Left ventricle myocardium inferior (tissue), 1 donor: Measurements from ENCODE around the gene NUCKS1. TPM values are rescaled to one million over a fixed set of nuclear protein-coding genes. Genes with fewer than 3 reads are reported as not detected.

Experiments
- DNase-seq: peaks from one replicate; pipeline ENCODE4 v3.0.0-alpha.2; 2020
- H3K27ac ChIP-seq: fragments of 200-600 bp; replicated peaks from 2 replicates; pipeline ENCODE4 v1.8.0; 2021
- H3K27me3 ChIP-seq: fragments of 200-600 bp; 2 replicates; pipeline ENCODE4 v1.8.0; 2021; ENCODE audit warnings: low read depth
- H3K36me3 ChIP-seq: fragments of 200-600 bp; 2 replicates; pipeline ENCODE4 v1.8.0; 2021
- H3K4me1 ChIP-seq: fragments of 200-600 bp; 2 replicates; pipeline ENCODE4 v1.8.0; 2021
- H3K4me3 ChIP-seq: fragments of 200-600 bp; 2 replicates; pipeline ENCODE4 v1.8.0; 2021; ENCODE audit warnings: mild to moderate bottlenecking, moderate library complexity
- H3K9me3 ChIP-seq: fragments of 200-600 bp; replicated peaks from 2 replicates; pipeline ENCODE4 v1.8.0; 2021
- CTCF ChIP-seq: fragments of 200-600 bp; IDR thresholded peaks from 2 replicates; pipeline ENCODE4 v1.8.0; 2021; ENCODE audit warnings: antibody characterized with exemption, mild to moderate bottlenecking, borderline replicate concordance
- intact Hi-C: fragments of 100-400 bp; cut with micrococcal nuclease; formaldehyde crosslinking; loops from one replicate; pipeline ENCODE4 v1.11.0; 2022
- total RNA-seq: library from RNA; stranded (reverse); fragmentation: NEBNext Ultra II Directional; extraction: Animal tissue kit (Norgen Biotek cat#: 25700); gene quantifications from one replicate; pipeline ENCODE4 v1.2.1, GENCODE V29; 2021
- donor health status: DM: no; HTN: yes; CAD: no; lungs with severe emphysema.

Gene NUCKS1
- total RNA-seq, 1 donor from 2014 or later = 217 TPM

DNA sequence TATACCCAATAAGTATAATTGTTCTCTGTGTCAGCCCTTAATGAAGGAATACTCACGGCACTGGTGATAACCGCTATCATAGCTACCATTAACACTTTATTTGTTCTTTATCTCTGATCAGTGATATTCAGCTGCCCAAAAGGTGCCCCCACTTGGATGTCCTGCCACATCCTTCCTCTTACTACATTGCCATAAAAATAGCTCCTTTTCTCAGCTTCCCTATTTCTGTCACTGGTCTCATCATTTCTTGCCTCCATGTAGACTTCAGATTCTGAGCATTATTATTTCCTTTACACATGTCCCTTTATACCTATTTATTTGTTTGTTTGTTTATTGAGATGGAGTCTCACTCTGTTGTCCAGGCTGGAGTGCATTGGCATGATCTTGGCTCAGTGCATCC lies 28.0 kb upstream of the NUCKS1 start:
- Histone ChIP-seq H3K9me3 (no peaks in the 10 kb centered on the region), H3K27me3 (no peaks in the 10 kb centered on the region), H3K4me1 (peaks cover 24% of the 10 kb centered on the region), H3K4me3 (no peak overlapping the region), H3K27ac (no peak overlapping the region), H3K36me3 (no peaks in the 10 kb centered on the region)
- intact Hi-C loops = no loop called here
- TF ChIP-seq CTCF = no peak
- no peak for DNase-seq

- Histone ChIP-seq H3K27me3 (no peaks in the 10 kb centered on the region), H3K27ac (peak overlapping the region; percentile 60), H3K4me3 (peak overlapping the region; percentile 85), H3K36me3 (peaks cover under 1% of the 10 kb centered on the region), H3K4me1 (peaks cover 20% of the 10 kb centered on the region), H3K9me3 (no peaks in the 10 kb centered on the region)
- TF ChIP-seq CTCF = no peak
- DNase-seq = no peak
- intact Hi-C loops = no loop called here
Measured at GRCh38 chr1:205775717-205776056, 25.7 kb upstream of the NUCKS1 start.

DNA sequence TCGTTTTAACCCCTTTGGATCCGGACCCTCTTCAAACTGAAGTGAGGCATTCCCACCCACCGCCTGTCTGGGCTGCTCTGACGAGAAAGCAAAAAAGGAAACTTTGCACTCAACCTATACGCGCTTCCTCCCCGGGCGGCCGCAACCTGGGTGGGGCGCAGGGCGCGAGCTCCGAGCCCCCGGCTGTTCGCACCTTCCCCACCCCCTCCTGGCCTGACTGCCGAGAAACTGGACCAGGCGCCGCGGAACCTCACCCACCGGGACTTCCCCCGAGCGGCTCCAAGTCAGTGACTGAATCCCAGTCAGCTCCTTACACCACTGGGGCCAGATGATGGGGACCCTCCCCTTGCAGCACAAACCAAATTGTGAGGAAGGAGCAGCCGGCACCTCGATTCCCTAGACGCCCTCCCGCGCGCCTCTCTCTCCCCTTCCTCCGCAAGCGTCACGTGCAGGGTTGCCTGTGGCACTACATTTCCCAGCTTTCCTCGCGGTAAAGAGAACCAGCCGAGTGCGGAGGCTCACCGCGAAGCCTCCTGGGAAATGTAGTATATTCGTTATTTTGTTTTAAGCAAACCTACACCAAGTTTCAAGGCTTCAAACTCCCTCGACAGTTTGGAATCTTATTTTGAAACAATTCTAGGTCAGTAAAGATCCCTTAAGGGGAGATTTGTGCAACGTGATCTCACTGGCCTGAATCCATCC lies 25.2 kb upstream of the NUCKS1 start, which contains the start of gene RAB29:
RAB29 (minus strand) TSS at position 468 of the 702 bp plus-strand sequence. CDS start 526 bp downstream, outside the sequence.
- peaks cover 6% of the 10 kb centered on the region for H3K36me3 ChIP-seq
- intact Hi-C loops = no loop called here
- peak; percentile 80 for DNase-seq
- peaks cover 20% of the 10 kb centered on the region for H3K4me1 ChIP-seq
- TF ChIP-seq CTCF = no peak
- peak within 1 kb of the TSS; percentile 60 for H3K27ac ChIP-seq
- peak within 1 kb of the TSS; percentile 85 for H3K4me3 ChIP-seq
- H3K27me3 ChIP-seq = no peaks in the 10 kb centered on the region
- H3K9me3 ChIP-seq = no peaks in the 10 kb centered on the region

DNA sequence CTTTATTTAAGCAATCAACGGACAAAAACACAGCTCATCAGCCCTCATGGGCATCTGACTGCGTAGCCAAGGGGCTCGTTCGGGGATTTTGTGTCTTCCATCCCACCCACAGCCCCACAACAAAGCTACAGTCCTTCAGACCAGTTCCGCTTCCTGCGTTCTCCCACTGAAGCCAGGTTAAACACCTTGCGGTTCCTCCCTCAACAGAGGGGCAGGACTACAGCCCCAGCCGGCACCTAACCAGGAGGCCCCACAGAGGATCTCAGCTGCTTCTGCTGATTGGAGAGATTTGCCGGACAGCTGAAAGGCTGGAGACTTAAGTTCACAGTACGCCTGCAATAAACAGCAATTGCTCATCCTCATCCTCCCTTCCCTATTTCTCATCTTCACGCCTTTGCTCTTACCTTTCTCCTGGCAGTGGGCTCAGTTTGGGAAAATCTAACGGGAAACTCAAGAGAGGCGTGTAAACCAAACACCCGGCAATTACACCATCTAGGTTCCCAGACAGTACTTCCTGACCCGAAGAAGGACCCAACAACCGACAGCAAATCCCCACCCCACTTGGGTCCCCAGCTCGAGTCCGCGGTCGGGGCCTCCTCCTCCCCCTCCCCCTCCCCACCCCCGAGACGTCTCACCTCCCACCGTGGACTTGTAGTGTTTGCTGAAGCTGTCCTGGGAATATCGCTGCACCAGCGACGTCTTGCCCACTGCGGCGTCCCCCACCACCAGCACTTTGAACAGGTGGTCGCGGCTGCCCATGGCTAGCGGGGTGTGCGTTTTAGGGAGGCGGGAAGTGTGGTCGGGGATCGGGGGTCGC lies 24.4 kb upstream of the NUCKS1 start:
- no peak for TF ChIP-seq CTCF
- Histone ChIP-seq H3K9me3 (no peaks in the 10 kb centered on the region), H3K27me3 (no peaks in the 10 kb centered on the region), H3K36me3 (peaks cover 10% of the 10 kb centered on the region), H3K4me3 (peak overlapping the region; percentile 85), H3K4me1 (peaks cover 20% of the 10 kb centered on the region), H3K27ac (peak overlapping the region; percentile 60)
- DNase-seq = no peak
- intact Hi-C loops = no loop called here

DNA sequence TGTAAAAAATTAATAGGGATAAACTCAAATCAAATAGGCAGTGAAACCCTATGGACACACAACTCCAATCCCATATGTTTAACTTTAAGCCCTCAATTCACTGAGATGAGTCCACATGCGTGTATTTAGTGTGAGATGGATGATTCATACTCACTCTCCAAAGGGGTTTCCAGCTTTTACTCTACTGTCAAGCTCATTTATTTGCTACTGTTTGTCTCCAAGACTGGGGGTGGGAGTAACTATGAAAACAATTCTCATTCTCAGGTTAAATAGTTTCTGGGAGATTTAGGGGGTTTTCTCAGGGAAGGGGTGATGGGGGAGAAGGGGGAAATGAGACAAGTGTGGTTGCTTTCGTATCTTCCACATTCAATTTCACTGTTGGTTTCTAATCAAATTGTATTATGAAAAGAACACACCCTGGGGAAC lies 22.6 kb upstream of the NUCKS1 start:
- no peak overlapping the region for H3K4me3 ChIP-seq
- H3K27ac ChIP-seq = no peak overlapping the region
- H3K9me3 ChIP-seq = no peaks in the 10 kb centered on the region
- peaks cover 20% of the 10 kb centered on the region for H3K4me1 ChIP-seq
- H3K27me3 ChIP-seq = no peaks in the 10 kb centered on the region
- peaks cover 10% of the 10 kb centered on the region for H3K36me3 ChIP-seq
- TF ChIP-seq CTCF = no peak
- intact Hi-C loops = no loop called here
- no peak for DNase-seq
